ENCODE measurements around the gene SAP130. TPM values are rescaled to one million over a fixed set of nuclear protein-coding genes. Genes with fewer than 3 reads are reported as not detected.

Gene SAP130
- total RNA-seq, 1 donor from 2014 or later = 28.5 TPM

DNA sequence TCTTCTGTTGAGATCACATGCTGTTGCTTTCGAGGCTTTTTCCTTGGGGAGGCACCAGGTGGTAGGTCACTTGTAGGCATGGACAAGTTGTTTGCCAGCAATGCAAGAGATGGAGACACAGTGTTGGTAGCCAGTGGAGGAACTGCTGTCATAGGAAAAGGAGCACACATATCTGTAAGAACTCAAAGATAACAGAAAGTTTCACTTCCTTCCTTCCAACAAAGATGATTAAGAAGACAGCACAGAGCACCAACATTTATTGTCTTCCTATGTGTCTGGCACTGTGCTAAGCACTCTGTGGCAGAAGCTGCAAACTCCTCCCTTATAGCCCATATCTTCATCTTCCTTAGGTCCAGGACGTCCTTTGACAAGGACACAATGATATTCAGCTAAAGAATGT lies 77.6 kb downstream of the SAP130 start:
- Mint-ChIP-seq H3K36me3 (ENCODE audit: unreplicated experiment) (peaks cover 4% of the 10 kb centered on the region), H3K4me3 (ENCODE audit: unreplicated experiment) (no peak overlapping the region), H3K9me3 (ENCODE audit: unreplicated experiment) (no peaks in the 10 kb centered on the region), H3K27me3 (ENCODE audit: unreplicated experiment) (peaks cover 2% of the 10 kb centered on the region), H3K27ac (ENCODE audit: unreplicated experiment) (no peak overlapping the region), H3K4me1 (ENCODE audit: low read depth, unreplicated experiment) (no peaks in the 10 kb centered on the region)
- no peak for DNase-seq
- TF ChIP-seq, protein P1, sequence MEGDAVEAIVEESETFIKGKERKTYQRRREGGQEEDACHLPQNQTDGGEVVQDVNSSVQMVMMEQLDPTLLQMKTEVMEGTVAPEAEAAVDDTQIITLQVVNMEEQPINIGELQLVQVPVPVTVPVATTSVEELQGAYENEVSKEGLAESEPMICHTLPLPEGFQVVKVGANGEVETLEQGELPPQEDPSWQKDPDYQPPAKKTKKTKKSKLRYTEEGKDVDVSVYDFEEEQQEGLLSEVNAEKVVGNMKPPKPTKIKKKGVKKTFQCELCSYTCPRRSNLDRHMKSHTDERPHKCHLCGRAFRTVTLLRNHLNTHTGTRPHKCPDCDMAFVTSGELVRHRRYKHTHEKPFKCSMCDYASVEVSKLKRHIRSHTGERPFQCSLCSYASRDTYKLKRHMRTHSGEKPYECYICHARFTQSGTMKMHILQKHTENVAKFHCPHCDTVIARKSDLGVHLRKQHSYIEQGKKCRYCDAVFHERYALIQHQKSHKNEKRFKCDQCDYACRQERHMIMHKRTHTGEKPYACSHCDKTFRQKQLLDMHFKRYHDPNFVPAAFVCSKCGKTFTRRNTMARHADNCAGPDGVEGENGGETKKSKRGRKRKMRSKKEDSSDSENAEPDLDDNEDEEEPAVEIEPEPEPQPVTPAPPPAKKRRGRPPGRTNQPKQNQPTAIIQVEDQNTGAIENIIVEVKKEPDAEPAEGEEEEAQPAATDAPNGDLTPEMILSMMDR (IDR thresholded peaks at IDR 0.05; ENCODE audit: partially characterized antibody, unreplicated experiment) = no peak

DNA sequence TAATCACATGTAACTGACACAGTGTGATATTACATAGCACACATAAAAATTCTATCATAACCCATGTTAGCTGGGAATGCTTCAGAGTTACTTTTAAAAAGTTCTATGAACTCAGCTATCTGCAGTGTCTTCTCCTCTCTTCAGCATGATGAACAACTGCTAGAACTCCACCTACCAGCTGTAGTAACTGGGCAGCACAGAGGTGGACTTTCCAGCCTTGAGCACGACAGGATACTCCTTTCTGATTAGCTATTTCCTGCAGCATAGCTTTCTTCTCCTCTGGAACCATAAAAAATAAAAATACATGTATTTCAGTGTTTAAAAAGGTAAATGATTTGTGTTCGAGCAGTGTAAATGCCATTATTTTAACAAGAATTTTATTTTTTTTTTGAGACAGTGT lies 82.6 kb downstream of the SAP130 start:
- no peaks in the 10 kb centered on the region for H3K9me3 Mint-ChIP-seq (ENCODE audit: unreplicated experiment)
- TF ChIP-seq, protein P1 (IDR thresholded peaks at IDR 0.05; ENCODE audit: partially characterized antibody, unreplicated experiment) = no peak
- peaks cover 2% of the 10 kb centered on the region for H3K27me3 Mint-ChIP-seq (ENCODE audit: unreplicated experiment)
- peaks cover 5% of the 10 kb centered on the region for H3K36me3 Mint-ChIP-seq (ENCODE audit: unreplicated experiment)
- no peaks in the 10 kb centered on the region for H3K4me1 Mint-ChIP-seq (ENCODE audit: low read depth, unreplicated experiment)
- no peak for DNase-seq
- H3K4me3 Mint-ChIP-seq (ENCODE audit: unreplicated experiment) = no peak overlapping the region
- no peak overlapping the region for H3K27ac Mint-ChIP-seq (ENCODE audit: unreplicated experiment)

DNA sequence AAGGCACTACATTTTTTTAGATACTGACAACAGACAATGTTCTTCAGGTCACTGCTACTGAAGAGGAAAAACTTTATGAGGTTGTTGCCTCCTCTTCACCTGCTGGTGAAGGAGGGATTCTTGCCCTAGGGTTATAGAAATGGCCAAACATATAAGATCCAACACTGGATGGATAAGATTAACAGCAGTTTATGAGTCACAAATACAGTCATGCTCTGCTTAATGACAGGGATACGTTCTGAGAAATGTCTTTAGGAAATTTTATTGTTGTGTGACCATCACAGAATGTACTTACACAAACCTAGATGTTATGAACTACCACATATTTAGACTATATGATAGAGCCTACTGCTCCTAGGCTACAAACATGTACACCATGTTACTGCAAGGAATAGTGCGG lies 84.7 kb downstream of the SAP130 start:
- no peak for DNase-seq
- Mint-ChIP-seq H3K36me3 (ENCODE audit: unreplicated experiment) (peaks cover 5% of the 10 kb centered on the region), H3K9me3 (ENCODE audit: unreplicated experiment) (no peaks in the 10 kb centered on the region), H3K4me3 (ENCODE audit: unreplicated experiment) (no peak overlapping the region), H3K4me1 (ENCODE audit: low read depth, unreplicated experiment) (no peaks in the 10 kb centered on the region), H3K27ac (ENCODE audit: unreplicated experiment) (no peak overlapping the region), H3K27me3 (ENCODE audit: unreplicated experiment) (peaks cover 2% of the 10 kb centered on the region)
- TF ChIP-seq, protein P1 (IDR thresholded peaks at IDR 0.05; ENCODE audit: partially characterized antibody, unreplicated experiment) = no peak

- Mint-ChIP-seq H3K36me3 (ENCODE audit: unreplicated experiment) (peaks cover 5% of the 10 kb centered on the region), H3K27ac (ENCODE audit: unreplicated experiment) (no peak overlapping the region), H3K27me3 (ENCODE audit: unreplicated experiment) (peaks cover 2% of the 10 kb centered on the region), H3K9me3 (ENCODE audit: unreplicated experiment) (no peaks in the 10 kb centered on the region), H3K4me1 (ENCODE audit: low read depth, unreplicated experiment) (no peaks in the 10 kb centered on the region), H3K4me3 (ENCODE audit: unreplicated experiment) (no peak overlapping the region)
- TF ChIP-seq, protein P1 (IDR thresholded peaks at IDR 0.05; ENCODE audit: partially characterized antibody, unreplicated experiment) = no peak
- DNase-seq = no peak
These were observed 85.9 kb downstream of the SAP130 start for GRCh38 chr2:127942002-127942401.

DNA sequence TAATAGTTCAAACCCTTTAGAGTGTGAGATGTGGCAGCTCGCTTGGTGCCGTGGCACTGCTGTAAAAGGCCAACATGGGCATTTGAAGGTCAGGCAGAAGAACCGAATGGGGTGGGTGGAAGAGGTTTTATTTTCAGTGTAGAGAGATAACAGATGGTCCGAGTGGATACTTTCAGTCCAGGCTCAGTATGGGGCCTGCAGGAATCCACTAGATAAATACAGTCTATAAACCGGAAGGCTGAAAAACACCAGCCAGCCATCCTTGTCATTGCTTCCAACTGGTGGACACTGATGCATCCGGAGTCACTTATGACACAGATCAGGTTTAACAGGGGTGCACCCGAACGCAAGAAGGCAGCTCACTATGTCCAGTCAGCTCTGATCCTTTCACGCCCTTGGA lies 86.4 kb downstream of the SAP130 start:
- Mint-ChIP-seq H3K27me3 (ENCODE audit: unreplicated experiment) (peaks cover 2% of the 10 kb centered on the region), H3K4me1 (ENCODE audit: low read depth, unreplicated experiment) (no peaks in the 10 kb centered on the region), H3K4me3 (ENCODE audit: unreplicated experiment) (no peak overlapping the region), H3K9me3 (ENCODE audit: unreplicated experiment) (no peaks in the 10 kb centered on the region), H3K36me3 (ENCODE audit: unreplicated experiment) (peaks cover 5% of the 10 kb centered on the region), H3K27ac (ENCODE audit: unreplicated experiment) (no peak overlapping the region)
- TF ChIP-seq, protein P1 (IDR thresholded peaks at IDR 0.05; ENCODE audit: partially characterized antibody, unreplicated experiment) = no peak
- no peak for DNase-seq

Data from glutamatergic neuron (in vitro differentiated cells).